HG03442 (cell line): ENCODE measurements around the gene OR6B2.
A peak's percentile ranks its signal among the peaks of the same experiment; 100 is the strongest.

Experiments used
- ATAC-seq: cut with Tn5 transposase; IDR thresholded peaks from one replicate; pipeline ENCODE4 v1.9.1; 2021; ENCODE audit warnings: mild to moderate bottlenecking, moderate library complexity; ENCODE audit not compliant: unreplicated experiment

OR6B2 gene

DNA sequence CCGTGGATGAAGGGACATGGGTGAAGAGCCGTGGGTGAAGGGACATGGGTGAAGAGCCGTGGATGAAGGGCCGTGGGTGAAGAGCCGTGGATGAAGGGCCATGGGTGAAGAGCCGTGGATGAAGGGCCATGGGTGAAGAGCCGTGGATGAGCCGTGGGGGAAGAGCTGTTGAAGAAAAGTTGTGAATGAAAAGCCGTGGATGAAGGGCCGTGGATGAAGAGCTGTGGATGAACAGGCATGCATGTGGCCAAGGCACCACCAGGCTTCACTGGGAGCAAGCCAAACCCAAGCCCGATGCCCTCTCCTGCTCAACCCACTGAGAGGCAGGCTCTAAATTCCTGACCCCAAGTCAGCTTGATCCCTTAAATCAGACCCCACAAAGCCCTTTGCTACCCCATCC lies 12.5 kb upstream of the OR6B2 start:
- no peak for ATAC-seq

DNA sequence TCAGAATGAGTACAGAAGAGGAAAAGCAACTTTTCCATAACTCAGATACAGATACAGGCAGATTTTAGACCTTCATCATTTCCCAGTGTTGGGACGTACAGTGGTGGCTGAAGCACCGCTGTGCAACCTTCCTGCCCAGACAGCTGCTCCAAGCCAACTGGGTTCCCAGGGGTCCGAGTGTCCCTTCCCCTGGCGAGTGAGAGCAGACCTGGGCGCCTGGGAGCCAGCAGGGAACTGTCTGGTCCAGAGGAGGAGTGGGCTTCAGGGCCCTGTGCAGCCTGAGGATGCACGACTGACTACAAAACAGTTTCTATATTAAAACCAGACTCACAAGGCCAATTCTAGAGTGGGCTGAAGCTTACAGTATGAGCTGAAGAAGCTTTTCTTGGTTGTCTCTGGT lies 11.1 kb upstream of the OR6B2 start:
- no peak for ATAC-seq

DNA sequence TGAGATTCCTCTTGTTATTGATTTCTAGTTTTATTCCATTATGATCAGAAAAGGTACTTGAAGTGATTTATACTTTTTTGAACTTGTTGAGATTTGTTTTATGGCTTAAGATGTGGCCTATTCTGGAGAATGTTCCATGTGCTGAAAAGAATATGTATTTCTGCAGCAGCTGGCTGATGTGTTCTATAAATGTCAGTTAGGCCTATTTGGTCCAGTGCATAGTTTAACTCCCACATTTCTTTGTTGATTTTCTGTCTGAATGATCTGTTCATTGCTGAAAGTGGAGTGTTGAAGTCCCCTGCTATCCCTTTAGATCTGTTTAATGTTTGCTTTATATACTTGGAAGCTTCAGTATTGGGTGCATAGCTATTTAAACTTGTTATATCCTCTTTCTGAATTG lies 7.1 kb upstream of the OR6B2 start:
- ATAC-seq: no peak

DNA sequence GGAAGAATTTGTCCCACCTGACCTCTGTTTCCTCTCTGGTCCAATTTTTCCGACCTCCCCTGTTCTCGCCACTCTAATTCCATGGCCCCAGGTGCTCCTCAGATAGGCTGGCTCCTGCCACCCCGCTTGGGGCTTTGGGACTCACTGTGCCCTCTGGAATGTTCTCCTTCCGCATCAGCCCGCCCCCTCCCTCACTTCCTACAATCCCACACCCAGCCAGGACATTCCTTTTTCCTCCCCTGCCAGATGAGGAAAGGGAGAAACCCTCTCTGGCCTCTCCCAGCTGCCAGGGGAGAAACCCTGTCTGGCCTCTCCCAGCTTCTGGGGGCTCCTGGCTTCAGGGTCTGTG lies 3.1 kb upstream of the OR6B2 start:
- no peak for ATAC-seq

DNA sequence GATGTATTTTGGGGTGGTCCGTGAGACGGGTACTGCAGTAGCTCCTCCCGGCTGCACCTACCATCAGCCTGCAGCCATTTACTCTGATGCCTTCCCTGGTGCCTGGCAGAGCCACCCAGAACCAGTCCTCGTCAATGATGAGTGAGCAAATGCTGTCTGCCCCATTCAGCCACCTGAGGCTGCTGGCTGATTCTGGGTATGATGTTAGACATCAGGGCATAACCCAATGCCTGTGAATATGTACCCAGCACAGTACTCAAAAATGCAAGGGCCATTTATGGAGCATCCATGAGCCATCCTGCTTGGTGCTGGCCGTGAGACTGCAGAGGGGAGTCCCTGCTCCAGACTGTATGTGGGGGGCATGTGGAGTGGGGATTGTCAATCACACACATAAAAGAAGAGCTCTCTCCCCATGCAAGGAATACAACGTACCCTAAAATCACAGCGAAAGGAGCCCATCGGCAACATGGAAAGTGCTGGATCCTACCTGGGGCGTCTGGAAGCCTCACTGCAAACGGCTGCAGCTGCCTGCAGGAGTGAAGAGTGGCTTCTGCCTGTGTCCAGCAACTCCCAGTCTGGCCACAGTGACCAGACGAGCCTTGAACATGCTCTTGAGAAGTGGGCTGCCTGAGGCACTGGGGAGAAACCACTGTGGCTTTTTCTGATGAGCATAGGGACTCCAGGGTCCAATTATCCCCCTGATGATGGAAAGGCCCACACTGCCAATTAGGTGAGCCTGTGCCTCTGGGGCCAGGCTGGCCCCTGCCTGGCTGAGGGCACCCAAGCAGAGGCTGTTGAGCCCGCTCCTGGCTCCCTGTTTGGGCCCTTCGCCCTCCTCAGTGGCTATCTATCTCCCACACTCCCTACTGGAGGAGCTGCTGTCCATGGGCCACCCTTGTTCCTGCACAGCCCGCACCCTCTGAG lies 2.4 kb upstream of the OR6B2 start:
- ATAC-seq: no peak

DNA sequence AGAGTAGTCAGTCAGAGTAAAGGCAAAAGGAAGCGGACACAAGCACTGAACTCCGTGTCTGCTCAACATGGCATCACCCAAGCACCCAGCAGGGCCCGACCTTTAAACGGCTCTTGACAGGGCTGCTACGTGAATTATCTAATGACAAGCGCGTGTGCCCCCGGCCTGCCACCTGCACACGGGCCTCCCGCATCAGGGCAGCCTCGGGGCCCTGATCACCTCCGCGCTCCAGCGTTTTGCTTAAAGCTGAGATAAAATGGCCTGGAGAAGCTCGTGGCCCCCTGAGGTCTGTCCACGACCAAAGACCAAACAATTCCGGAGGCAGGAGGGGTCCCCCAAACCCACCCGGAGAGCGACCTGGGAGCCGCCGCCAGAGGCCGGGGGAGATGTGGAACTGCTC lies 5.5 kb downstream of the OR6B2 start:
- ATAC-seq: no peak

DNA sequence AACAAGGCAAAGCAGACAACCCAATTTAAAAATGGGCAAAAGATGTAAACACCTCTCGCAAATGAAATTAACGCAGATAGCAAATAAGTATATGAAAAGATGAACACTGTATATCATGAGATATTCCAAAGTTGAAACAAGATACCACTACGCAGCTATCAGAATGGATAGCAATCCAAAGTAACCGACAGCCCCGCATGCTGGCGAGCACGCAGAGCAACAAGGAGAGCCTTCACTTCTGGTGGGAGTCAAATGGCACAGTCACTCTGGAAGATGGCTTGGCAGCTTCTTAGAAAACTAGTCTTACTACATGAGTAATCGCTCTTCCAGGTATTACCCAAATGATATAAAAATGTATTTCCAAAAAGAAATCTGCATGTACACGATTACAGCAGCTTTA lies 6.4 kb downstream of the OR6B2 start:
- no peak for ATAC-seq

DNA sequence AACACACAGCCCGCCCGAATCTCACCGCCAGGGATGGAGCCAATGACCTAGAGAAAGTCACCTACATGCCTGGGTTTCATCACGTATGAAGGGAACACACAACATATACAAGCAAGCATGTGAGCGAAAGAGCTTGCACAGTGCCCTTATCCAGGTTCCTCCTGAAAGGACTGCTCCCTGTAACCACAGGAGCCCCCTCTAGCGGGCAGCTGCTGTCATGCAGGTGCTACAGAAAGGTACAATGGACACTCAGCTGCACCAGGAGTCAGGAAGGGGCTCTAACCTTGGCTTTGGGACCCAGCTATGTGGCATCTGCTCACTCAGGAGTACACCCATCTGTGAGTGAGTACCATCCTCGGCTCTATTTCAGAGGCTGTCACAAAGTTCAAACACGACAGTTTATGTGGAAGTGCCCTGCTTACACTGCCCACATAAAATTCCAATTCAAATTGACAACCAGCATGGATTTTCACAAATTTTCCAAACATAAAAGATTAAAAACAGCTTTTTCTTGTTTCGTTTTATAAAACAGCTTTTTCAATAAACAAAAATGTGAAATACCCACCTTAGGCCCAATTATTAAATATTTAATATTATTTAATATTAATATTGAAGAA lies 8.6 kb downstream of the OR6B2 start:
- peak; percentile 33 for ATAC-seq

DNA sequence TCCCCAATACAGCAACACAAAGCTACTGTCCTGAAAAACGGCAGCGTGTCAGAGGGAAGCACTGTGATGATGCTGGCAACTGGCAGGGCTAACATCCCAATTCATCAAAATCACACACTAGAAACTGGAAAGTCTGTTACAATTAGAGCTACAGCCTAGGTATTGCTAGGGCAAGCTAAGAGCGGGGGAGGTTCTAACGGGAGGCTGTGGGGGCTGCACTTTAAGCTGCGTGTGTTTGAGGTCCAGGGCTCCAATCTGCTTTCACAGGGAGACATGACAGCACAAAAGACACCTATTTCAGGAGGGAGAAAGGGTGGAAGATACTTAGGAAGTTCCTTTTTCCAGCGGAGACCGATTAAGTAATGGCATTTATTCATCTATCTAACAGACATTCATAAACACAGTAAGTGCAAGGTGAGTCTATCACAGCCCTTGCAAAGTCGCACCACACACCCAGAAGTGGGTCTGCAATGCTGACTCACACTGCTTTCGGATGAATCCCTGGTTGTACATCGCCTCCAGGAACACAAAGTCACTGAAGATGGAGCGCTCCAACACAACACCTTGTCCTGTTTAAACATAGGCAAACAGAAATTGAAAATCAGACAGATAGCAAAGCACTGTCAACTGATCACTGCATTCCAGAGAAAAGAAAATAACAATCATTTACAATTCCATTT lies 12.0 kb downstream of the OR6B2 start:
- ATAC-seq: no peak

DNA sequence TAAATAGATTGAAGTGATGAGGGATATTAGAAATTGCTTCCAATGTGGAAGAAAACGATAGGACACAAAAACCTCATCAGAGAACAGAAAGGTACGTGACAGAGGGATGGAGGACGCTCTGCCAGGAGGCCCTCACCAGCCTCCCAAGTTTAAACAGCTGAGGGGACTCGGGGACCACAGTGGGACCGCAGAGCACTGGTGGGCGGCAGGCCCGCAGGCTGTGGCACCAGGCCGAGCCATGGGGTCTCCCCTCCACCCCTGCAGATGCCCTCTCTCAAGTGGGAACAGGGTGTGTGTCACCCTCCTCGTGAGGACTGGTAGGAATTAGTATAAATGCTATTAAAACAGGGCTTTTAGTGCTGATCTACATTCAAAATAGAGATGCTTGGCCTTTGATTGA lies 15.9 kb downstream of the OR6B2 start:
- ATAC-seq: no peak

DNA sequence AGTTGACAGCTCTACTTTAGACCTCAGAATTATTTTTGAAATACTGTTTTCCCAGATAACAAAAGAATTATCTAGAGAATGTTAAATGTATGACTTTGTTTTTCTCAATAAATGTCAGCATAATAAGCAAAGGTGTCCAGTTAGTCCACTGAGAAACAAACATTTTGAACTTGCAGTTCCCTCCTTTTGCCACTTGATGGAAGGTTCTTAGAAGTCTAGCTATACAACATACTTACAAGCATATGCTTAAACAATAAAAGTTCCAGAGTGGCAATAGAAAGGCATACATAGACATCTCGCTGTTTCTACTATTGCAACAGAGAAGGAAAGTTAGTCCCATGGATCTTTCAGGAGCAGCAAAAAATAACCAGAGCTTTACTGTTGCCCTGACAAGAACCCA lies 16.9 kb downstream of the OR6B2 start:
- no peak for ATAC-seq

DNA sequence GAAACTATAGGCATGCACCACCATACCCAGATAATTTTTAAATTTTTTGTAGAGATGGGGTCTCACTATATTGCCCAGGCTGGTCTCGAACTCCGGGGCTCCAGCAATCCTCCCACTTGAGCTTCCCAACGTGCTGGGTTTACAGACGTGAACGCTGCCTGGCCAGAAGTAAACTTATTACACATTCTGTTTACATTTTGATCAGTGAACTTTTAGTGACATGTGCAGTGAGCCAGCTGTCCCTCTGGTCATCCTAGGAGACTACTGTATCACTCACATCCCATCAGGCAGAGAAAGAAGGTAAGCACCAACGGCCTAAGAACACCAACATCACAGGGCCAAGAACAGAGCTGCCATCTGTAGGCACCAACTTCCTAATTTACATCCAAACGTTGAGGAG lies 27.2 kb downstream of the OR6B2 start:
- ATAC-seq: no peak

DNA sequence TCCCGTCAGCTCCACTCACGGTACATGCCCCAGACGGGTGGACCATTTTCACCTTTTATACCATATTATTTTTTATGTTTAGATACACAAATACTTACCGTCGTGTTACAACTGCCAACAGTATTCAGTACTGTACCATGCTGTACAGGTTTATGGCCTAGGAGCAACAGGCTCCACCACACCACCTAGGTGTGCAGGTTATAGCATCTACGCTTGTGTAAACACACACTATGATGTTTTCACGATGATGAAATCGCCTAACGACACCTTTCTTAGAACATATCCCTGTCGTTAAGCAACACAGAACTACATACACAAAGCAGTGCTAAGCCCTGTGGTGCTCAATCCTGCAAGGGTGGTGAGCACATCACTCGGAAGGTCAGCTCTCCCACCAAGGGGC lies 29.6 kb downstream of the OR6B2 start:
- no peak for ATAC-seq

DNA sequence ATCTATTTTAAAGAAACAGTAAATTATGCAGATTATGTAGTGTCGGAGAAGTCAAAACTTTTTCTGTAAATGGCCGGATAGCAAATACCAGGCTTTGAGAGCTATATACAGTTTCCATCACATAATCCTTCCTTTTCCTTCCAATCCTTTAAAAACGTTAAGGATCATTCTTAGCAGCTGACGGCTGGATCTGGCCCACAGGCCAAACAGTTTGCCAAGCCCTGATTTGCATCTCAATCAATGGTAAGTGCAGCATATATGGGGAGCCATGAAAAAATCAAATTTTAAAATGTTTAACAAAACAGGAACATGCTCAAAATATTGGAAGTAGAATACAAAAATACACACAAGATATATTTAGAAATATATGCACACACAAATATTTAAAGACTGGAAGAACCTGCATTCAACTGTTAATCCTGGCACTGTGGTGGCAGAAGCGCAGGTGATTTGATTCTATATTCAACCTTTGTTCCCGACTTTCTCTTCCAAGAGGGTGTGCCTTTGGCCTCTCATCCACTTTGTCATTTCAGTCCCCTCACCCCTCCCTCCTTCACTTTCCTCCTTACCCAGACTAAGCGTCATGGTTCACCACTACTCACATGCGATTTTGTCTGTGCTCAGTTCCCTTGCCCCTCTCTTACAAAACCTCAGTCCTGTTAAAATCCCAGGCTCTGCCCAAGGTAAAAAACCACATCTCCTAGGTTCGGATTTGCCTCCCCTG lies 32.4 kb downstream of the OR6B2 start:
- ATAC-seq: no peak

DNA sequence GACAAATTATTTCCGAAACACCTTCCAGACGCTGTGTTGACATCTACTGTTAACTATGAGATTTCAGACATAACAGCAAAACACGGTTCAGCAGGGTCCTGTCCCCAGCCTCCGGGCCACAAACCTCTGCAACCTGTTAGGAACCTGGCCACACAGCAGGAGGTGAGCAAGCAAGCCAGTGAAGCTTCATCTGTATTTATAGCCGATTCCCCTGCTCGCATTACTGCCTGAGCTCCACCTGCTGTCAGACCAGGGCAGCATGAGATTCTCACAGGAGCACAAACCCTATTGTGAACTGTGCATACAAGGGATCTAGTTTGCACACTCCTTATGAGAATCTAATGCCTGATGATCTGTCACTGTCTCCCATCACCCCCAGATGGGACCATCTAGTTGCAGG lies 36.1 kb downstream of the OR6B2 start:
- ATAC-seq: no peak

DNA sequence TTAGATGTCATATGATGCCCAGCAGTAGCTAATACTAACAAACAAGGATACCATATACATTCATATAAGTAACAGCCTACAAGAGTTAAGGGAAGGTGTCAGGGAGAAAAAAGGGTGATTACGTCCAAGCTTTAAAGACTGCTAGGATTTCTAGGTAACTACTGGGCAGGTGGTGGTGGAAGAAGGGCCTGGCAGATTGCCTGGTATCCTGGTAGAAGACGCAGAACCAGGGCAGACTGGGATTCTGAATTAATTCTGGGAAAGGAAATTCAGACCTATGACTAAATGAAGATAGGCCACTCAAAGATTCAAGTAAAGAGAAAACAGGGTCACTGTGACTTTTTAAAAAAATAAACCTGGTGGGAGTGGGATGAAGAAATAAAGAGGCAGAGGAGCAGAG lies 36.9 kb downstream of the OR6B2 start:
- no peak for ATAC-seq

DNA sequence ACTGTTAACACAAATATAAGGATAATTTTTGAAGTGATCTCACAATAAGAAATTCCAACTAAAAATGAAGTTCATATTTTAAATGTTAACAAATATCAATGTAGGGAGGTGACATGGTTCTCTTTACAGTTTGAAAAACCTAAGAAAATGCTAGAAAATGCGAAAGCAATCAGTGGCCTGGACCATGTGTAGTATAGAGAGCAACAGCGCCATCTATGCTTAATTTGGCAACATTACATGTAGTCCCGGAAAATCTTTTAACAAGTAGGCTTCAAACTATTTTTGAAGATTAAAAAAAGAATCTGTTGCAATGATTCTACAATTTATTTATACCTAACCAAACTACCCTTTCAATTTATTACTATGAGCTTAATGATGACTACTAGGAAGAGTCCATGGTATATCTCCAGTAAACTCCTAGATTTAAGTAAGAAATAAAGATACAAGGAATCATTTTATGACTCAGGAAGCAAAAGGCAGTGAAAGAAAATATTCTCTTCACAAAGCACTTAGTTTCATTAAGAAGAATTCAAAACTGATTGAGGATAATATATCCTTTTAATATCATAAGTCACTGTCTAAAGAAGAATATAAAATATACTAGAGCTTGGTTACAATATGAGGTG lies 38.4 kb downstream of the OR6B2 start:
- no peak for ATAC-seq

DNA sequence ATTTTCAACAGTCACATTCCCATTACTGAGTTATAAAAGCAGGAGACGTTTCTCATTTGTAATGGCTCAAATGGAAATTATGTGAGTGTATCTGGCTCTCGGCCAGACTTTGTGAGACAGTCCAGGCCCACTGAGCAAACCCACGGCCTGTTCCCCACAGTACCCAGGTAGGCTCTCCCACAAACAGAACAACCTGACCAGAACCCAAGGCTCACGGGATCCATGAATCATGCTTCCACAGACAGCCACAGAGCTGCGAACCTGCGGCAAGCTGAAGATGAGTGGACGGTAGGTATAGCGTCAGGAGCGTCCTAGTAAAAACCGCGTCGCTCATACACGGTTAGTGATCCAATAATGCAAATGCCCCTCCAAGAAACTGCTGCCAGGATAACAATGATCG lies 39.3 kb downstream of the OR6B2 start:
- no peak for ATAC-seq

DNA sequence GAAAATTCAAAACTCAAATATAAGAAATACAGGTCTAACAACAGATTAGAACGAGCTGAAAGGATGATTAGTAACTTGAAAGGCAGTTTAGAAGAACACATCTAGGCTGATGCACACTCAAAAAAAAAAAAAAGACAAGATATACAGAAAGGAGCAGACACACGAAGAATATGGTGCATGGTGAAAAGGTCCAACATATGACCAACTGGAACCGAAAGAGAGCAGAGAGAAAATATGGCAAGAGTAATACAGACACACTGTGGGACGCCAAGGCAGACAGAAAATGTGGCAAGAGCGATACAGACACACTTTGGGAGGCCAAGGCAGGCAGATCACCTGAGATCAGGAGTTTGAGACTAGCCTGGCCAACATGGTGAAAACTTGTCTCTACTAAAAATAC lies 44.9 kb downstream of the OR6B2 start:
- no peak for ATAC-seq

DNA sequence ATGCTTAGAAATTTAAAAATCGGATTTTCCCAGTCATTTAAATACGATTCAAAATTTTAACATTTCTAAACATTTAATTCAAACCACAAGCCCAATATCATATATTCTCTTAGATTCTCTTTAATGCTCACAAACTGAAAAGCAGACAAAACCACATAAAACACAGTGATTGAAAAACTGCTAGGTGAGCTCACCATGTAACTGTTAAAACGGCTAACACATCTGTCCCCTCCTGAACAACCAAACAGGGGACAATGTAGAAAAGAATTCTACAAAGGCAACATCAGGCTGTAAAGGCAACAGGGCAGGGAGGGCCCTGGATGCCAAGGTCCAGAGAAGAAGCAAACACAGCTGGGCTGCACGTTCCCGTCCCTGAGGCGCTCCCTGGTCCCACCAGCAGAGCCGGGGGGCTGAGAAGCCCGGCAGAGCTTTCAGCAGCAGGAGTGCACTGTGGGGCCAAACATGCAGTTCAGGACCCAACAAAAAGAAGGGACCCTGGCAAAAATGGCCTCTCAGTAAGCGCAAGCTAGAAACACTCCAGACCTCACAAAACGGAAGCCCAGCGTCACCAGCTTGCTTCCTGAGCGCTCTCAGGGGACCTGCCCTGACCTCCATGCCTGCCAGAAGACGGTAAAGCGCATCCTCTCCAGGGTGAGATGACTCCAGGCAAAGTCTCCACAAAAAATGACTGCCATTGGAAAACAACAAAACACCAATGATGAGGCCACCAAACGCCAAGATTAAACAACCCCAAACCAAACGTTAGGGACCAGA lies 45.6 kb downstream of the OR6B2 start:
- ATAC-seq: no peak
